Neural progenitor cell (in vitro differentiated cells): Measurements from ENCODE around the gene SLC2A13.

Source experiments
- EZH2 ChIP-seq: fragments of 200-600 bp; sonication (generic); IDR thresholded peaks from 2 replicates; pipeline ENCODE4 v1.6.1; 2017; ENCODE audit warnings: antibody characterized with exemption, mild to moderate bottlenecking, moderate library complexity
- EZH2phosphoT487 ChIP-seq: fragments of 200-600 bp; sonication (generic); IDR thresholded peaks from 2 replicates; pipeline ENCODE4 v1.6.1; 2017; ENCODE audit warnings: antibody characterized with exemption
- TF ChIP-seq, protein P1 (sequence below): fragments of 200-600 bp; sonication (generic); IDR thresholded peaks from 2 replicates; pipeline ENCODE4 v1.5.1; 2017; ENCODE audit warnings: antibody characterized with exemption, mild to moderate bottlenecking

- TF ChIP-seq, protein P1, sequence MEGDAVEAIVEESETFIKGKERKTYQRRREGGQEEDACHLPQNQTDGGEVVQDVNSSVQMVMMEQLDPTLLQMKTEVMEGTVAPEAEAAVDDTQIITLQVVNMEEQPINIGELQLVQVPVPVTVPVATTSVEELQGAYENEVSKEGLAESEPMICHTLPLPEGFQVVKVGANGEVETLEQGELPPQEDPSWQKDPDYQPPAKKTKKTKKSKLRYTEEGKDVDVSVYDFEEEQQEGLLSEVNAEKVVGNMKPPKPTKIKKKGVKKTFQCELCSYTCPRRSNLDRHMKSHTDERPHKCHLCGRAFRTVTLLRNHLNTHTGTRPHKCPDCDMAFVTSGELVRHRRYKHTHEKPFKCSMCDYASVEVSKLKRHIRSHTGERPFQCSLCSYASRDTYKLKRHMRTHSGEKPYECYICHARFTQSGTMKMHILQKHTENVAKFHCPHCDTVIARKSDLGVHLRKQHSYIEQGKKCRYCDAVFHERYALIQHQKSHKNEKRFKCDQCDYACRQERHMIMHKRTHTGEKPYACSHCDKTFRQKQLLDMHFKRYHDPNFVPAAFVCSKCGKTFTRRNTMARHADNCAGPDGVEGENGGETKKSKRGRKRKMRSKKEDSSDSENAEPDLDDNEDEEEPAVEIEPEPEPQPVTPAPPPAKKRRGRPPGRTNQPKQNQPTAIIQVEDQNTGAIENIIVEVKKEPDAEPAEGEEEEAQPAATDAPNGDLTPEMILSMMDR, result no peak
- TF ChIP-seq EZH2phosphoT487 (no peak), EZH2 (no peak)
These were observed 27.6 kb downstream of the SLC2A13 start for GRCh38 chr12:40078266-40078665.
